Pancreas (tissue), 10 donors: ENCODE results near the gene UCK2. TPM values are rescaled to one million over a fixed set of nuclear protein-coding genes. Genes with fewer than 3 reads are reported as not detected.

Experiments used
- ATAC-seq, 4 donors: fragments of 200-7000 bp; cut with Tn5 transposase; one replicate each; pipeline versions ENCODE4 v1.8.0 to v1.9.1; 2020; ENCODE audit warnings: mild to moderate bottlenecking in 4 of 4, moderate library complexity in 4 of 4
- DNase-seq, 6 donors: peaks; one replicate each; pipeline ENCODE4 v3.0.0-alpha.2; 2020
- FAIRE-seq: peaks from 2 replicates; lab custom pipeline; 2012; peaks lifted over from hg19 to GRCh38; lab: Jason Lieb, UNC
- H3K27ac ChIP-seq, 4 donors: fragments of 200-600 bp; sonication (generic); 1 replicate in 3 of 4; 2 replicates in 1 of 4; pipeline versions ENCODE4 v1.5.0 to v1.8.0; 2020
- H3K27me3 ChIP-seq, 4 donors: fragments of 200-600 bp; one replicate each; pipeline ENCODE4 v1.8.0; 2021
- H3K36me3 ChIP-seq, 3 donors: fragments of 200-600 bp; sonication (generic) in 1 of 3; one replicate each; pipeline versions ENCODE4 v1.5.0 to v1.8.0; 2020 to 2021
- H3K4me1 ChIP-seq, 3 donors: fragments of 200-600 bp; one replicate each; pipeline ENCODE4 v1.8.0; 2021
- H3K4me3 ChIP-seq, 4 donors: fragments of 200-600 bp; sonication (generic) in 2 of 4; one replicate each; pipeline versions ENCODE4 v1.5.0 to v1.8.0; 2020 to 2021
- H3K9me3 ChIP-seq, 4 donors: fragments of 200-600 bp; one replicate each; pipeline ENCODE4 v1.8.0; 2021
- WGBS, 2 donors: extraction: QIAGEN DNeasy Blood & Tissue Kit; methylation state at CpG; one replicate each; pipeline ENCODE4 v1.1.7; 2013; 5-methylcytosine and 5-hydroxymethylcytosine counted together
- intact Hi-C, 3 donors: fragments of 100-400 bp; cut with DNase I; formaldehyde crosslinking; loops; one replicate each; pipeline versions ENCODE4 v1.11.1 to v1.14.2; 2022
- polyA plus RNA-seq, 2 donors: library from polyadenylated mRNA; stranded (reverse); fragments of 200-250 nt; gene quantifications; one replicate each; pipeline ENCODE4 v1.2.3, GENCODE V29; 2013
- total RNA-seq, 6 donors: library from RNA; stranded (reverse); fragmentation: NEBNext Ultra II Directional in 4 of 6; extraction: Animal tissue kit (Norgen Biotek cat#: 25700) in 4 of 6; gene quantifications; one replicate each; pipeline versions ENCODE4 v1.2.1 to v1.2.4, GENCODE V29; 2021 to 2023
- TF ChIP-seq, protein P1 (sequence below), 4 donors: fragments of 200-600 bp; sonication (generic) in 3 of 4; IDR thresholded peaks; one replicate each; pipeline versions ENCODE4 v1.5.0 to v1.8.0; 2021; ENCODE audit warnings: antibody characterized with exemption in 4 of 4
- donor health status: healthy with polysubstance abuse.
- donor health status: DM: no; HTN: no; CAD: no; lungs with moderate emphysema.
- donor health status: DM: no; HTN: no; CAD: no.
- donor health status: control.
- donor health status: control.
- donor health status: Bipolar disorder and iron deficiency.
- donor health status: DM: yes; HTN: yes; CAD: no.
- donor health status: DM: no; HTN: no; CAD: no.
- donor health status: DM: no; HTN: no; CAD: no.
- donor health status: DM: yes; HTN: yes; CAD: no.

The UCK2 gene
- total and polyA plus RNA-seq, 8 donors, result 10.6 to 25.5 (median 15.5) TPM

DNA sequence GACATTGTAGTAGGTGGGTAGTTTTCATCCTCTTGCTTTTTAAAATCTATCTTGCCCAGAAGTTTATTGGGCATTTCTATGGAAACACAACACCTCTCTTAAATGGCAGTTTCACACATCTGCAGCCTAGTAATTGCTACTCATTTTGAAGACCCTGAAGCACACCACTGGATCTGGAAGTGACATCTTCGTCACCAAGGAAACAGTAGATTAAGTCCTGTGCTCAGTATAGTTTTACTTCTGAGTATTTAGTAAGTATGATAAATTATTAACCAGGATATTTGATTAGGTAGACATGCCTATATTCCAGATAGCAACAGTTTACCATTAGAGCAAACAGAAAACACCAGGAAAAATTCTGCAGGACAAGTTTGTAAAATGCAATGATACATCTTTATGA is 48.7 kb downstream of the UCK2 start:
- peak; percentile 41 to 67 (median 51) for ATAC-seq
- TF ChIP-seq, protein P1, sequence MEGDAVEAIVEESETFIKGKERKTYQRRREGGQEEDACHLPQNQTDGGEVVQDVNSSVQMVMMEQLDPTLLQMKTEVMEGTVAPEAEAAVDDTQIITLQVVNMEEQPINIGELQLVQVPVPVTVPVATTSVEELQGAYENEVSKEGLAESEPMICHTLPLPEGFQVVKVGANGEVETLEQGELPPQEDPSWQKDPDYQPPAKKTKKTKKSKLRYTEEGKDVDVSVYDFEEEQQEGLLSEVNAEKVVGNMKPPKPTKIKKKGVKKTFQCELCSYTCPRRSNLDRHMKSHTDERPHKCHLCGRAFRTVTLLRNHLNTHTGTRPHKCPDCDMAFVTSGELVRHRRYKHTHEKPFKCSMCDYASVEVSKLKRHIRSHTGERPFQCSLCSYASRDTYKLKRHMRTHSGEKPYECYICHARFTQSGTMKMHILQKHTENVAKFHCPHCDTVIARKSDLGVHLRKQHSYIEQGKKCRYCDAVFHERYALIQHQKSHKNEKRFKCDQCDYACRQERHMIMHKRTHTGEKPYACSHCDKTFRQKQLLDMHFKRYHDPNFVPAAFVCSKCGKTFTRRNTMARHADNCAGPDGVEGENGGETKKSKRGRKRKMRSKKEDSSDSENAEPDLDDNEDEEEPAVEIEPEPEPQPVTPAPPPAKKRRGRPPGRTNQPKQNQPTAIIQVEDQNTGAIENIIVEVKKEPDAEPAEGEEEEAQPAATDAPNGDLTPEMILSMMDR (IDR thresholded peaks at IDR 0.05), result no peak

DNA sequence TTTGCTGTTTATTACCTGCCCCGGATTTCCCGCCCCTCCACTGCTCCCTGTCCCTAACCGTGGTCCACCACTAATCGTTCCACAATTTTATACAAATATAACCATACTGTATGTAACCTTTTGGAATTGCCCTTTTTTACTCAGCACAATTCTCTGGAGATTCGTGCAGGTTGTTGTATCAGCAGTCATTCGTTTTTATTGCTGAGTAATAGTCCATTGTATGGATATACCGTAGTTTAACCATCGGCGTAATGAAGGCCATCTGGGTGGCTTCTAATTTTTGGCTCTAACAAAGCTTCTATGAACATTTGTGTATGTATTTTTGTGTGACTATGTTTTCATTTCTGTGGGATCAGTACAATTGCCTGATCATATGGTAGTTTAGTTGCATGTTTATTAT is 50.0 kb downstream of the UCK2 start:
- intact Hi-C loops, result no loop called here
- Histone ChIP-seq H3K36me3 (no peaks in the 10 kb centered on the region), H3K4me1 (peaks cover 10 to 23% (median 21%) of the 10 kb centered on the region in 3 donors), H3K4me3 (no peak overlapping the region), H3K27ac (no peak overlapping the region), H3K27me3 (no peaks in the 10 kb centered on the region), H3K9me3 (no peaks in the 10 kb centered on the region)
- TF ChIP-seq, protein P1 (IDR thresholded peaks at IDR 0.05), result no peak
- 94% methylated on average over 9 of the region's 9 CpGs for WGBS, 2 donors
- FAIRE-seq (no peak), DNase-seq (no peak), ATAC-seq (no peak)

More for the DNA sequence above, 48.7 kb downstream of the UCK2 start:
- WGBS, 2 donors, result 19 to 21% methylated on average over 1 of the region's 1 CpG
- DNase-seq (no peak), FAIRE-seq (no peak)
- intact Hi-C loops, result no loop called here
- Histone ChIP-seq H3K9me3 (no peaks in the 10 kb centered on the region), H3K4me1 (peaks cover 10 to 23% (median 21%) of the 10 kb centered on the region in 3 donors), H3K27me3 (no peaks in the 10 kb centered on the region), H3K4me3 (no peak overlapping the region), H3K36me3 (no peaks in the 10 kb centered on the region), H3K27ac (peak overlapping the region; percentile 32 to 73 (median 62))

GRCh38 chr1:165877940-165878556 is 50.6 kb downstream of the UCK2 start:
- intact Hi-C loops, result no loop called here
- no peaks in the 10 kb centered on the region for H3K9me3 ChIP-seq
- no peak for ATAC-seq
- no peak overlapping the region for H3K27ac ChIP-seq
- no peak for DNase-seq
- peaks cover 10 to 23% (median 21%) of the 10 kb centered on the region in 3 donors for H3K4me1 ChIP-seq
- 89 to 91% methylated on average over 7 of the region's 7 CpGs for WGBS, 2 donors
- H3K4me3 ChIP-seq, result no peak overlapping the region
- H3K36me3 ChIP-seq, result no peaks in the 10 kb centered on the region
- no peak for FAIRE-seq
- TF ChIP-seq, protein P1 (IDR thresholded peaks at IDR 0.05), result no peak
- no peaks in the 10 kb centered on the region for H3K27me3 ChIP-seq

GRCh38 chr1:165879946-165880345 is 52.5 kb downstream of the UCK2 start:
- no peak overlapping the region for H3K4me3 ChIP-seq
- DNase-seq (no peak), FAIRE-seq (no peak), ATAC-seq (no peak)
- H3K27me3 ChIP-seq, result no peaks in the 10 kb centered on the region
- TF ChIP-seq, protein P1 (IDR thresholded peaks at IDR 0.05), result no peak
- H3K27ac ChIP-seq, result no peak overlapping the region
- intact Hi-C loops, result no loop called here
- 69 to 77% methylated on average over 4 of the region's 4 CpGs for WGBS, 2 donors
- H3K4me1 ChIP-seq, result peaks cover 22 to 39% (median 35%) of the 10 kb centered on the region in 3 donors
- H3K36me3 ChIP-seq, result no peaks in the 10 kb centered on the region
- H3K9me3 ChIP-seq, result no peaks in the 10 kb centered on the region

DNA sequence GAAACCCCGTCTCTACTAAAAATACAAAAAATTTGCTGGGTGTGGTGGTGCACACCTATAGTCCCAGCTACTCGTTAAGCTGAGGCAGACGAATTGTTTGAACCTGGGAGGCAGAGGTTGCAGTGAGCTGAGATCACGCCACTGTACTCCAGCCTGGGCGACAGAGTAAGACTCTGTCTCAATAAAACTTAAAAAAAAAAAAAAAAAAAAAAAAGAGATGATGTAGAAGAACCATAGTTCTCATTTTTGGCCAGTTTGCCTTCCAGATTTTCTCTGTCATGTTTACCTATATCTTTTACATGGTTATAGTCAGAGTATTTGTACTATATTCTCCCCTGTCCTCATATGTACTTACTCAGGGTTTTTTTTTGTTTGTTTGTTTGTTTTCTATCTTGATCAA is 53.6 kb downstream of the UCK2 start:
- Histone ChIP-seq H3K27me3 (no peaks in the 10 kb centered on the region), H3K4me1 (peaks cover 25 to 36% (median 33%) of the 10 kb centered on the region in 3 donors), H3K36me3 (no peaks in the 10 kb centered on the region), H3K9me3 (no peaks in the 10 kb centered on the region), H3K27ac (no peak overlapping the region), H3K4me3 (no peak overlapping the region)
- TF ChIP-seq, protein P1 (IDR thresholded peaks at IDR 0.05), result no peak
- no peak for ATAC-seq
- WGBS, 2 donors, result 97 to 98% methylated on average over 5 of the region's 5 CpGs
- FAIRE-seq, result no peak
- intact Hi-C loops, result no loop called here
- DNase-seq, result no peak
